H1 (cell line): ENCODE data around the gene APLP2. TPM values are rescaled to one million over a fixed set of nuclear protein-coding genes. Genes with fewer than 3 reads are reported as not detected.

ENCODE experiments used
- CTCF ChIA-PET: fragments of 300-600 bp; sonication (Branson Sonifier 250); formaldehyde crosslinking; loops from one replicate; lab custom pipeline; 2021; ENCODE audit not compliant: partially characterized antibody; lab: Charles Lee
- POLR2A ChIA-PET: fragments of 300-600 bp; sonication (Branson Sonifier 250); formaldehyde crosslinking; loops from one replicate; lab custom pipeline; 2021; ENCODE audit warnings: inconsistent platforms; ENCODE audit not compliant: partially characterized antibody; lab: Charles Lee
- DNase-seq, 2 experiments: peaks; one replicate each; pipeline versions ENCODE4 v3.0.0 to v3.0.0-alpha.2; 2010 to 2022; ENCODE audit warnings: low spot score in 2 of 2, low read depth in 1 of 2, mixed read lengths in 1 of 2
- FAIRE-seq: peaks from 2 replicates; lab custom pipeline; 2011; peaks lifted over from hg19 to GRCh38; lab: Jason Lieb, UNC
- H2AFZ ChIP-seq: 2 replicates; pipeline ENCODE4 v1.8.1; 2012; ENCODE audit warnings: low read length, inconsistent platforms
- H2AK5ac ChIP-seq: 2 replicates; pipeline ENCODE4 v1.6.1; 2013; ENCODE audit warnings: low read depth, low read length
- H2BK120ac ChIP-seq: replicated peaks from 2 replicates; pipeline ENCODE3; 2013; ENCODE audit warnings: low read depth, low read length, inconsistent platforms
- H2BK12ac ChIP-seq: 2 replicates; pipeline ENCODE4 v1.6.1; 2013; ENCODE audit warnings: low read depth, low read length
- H2BK15ac ChIP-seq: 2 replicates; pipeline ENCODE4 v1.6.1; 2013; ENCODE audit warnings: low read length
- H2BK20ac ChIP-seq: 2 replicates; pipeline ENCODE4 v1.6.1; 2013; ENCODE audit warnings: low read length
- H2BK5ac ChIP-seq: 2 replicates; pipeline ENCODE4 v1.6.1; 2013; ENCODE audit warnings: low read depth, low read length
- H3K14ac ChIP-seq: 2 replicates; pipeline ENCODE4 v1.6.1; 2013; ENCODE audit warnings: inconsistent platforms; ENCODE audit not compliant: insufficient read length
- H3K18ac ChIP-seq: 2 replicates; pipeline ENCODE4 v1.6.1; 2013; ENCODE audit warnings: low read length; ENCODE audit errors: extremely low read depth
- H3K23ac ChIP-seq: 2 replicates; pipeline ENCODE4 v1.6.1; 2013; ENCODE audit warnings: inconsistent platforms; ENCODE audit not compliant: insufficient read length
- H3K23me2 ChIP-seq: 2 replicates; pipeline ENCODE4 v1.6.1; 2013; ENCODE audit warnings: low read depth, low read length
- H3K27ac ChIP-seq: 2 replicates; pipeline ENCODE4 v1.6.1; 2011; ENCODE audit warnings: low read depth, low read length, inconsistent platforms
- H3K27me3 ChIP-seq, 4 experiments: replicated peaks in 1 of 4; 1 replicate in 1 of 4; 2 replicates in 3 of 4; pipeline versions ENCODE4 v1.6.1 to v1.8.1; 2011 to 2013; ENCODE audit warnings: low read length in 3 of 4, mild to moderate bottlenecking in 3 of 4, inconsistent platforms in 2 of 4, mixed read lengths in 2 of 4, moderate library complexity in 1 of 4; ENCODE audit not compliant: control insufficient read depth in 3 of 4, insufficient read depth in 3 of 4; ENCODE audit errors: extremely low read depth in 1 of 4
- H3K36me3 ChIP-seq, 4 experiments: 2 replicates each; pipeline versions ENCODE4 v1.6.1 to v1.8.1; 2011 to 2013; ENCODE audit warnings: mild to moderate bottlenecking in 4 of 4, low read length in 3 of 4, moderate library complexity in 2 of 4, control low read depth in 1 of 4, inconsistent platforms in 1 of 4; ENCODE audit not compliant: insufficient read depth in 4 of 4, control insufficient read depth in 2 of 4
- H3K4ac ChIP-seq: replicated peaks from 2 replicates; pipeline ENCODE3; 2013; ENCODE audit warnings: low read length, low read depth, mixed read lengths, inconsistent platforms; ENCODE audit not compliant: insufficient read length
- H3K4me1 ChIP-seq, 4 experiments: replicated peaks in 1 of 4; 1 replicate in 1 of 4; 2 replicates in 3 of 4; pipeline versions ENCODE4 v1.6.1 to v1.8.1; 2011 to 2013; ENCODE audit warnings: low read length in 3 of 4, inconsistent platforms in 2 of 4, mixed read lengths in 1 of 4; ENCODE audit not compliant: insufficient read depth in 4 of 4, control insufficient read depth in 3 of 4
- H3K4me2 ChIP-seq, 2 experiments: 2 replicates each; pipeline versions ENCODE4 v1.6.1 to v1.8.1; 2011 to 2013; ENCODE audit warnings: low read depth in 2 of 2, low read length in 2 of 2, control low read depth in 1 of 2, inconsistent platforms in 1 of 2, mild to moderate bottlenecking in 1 of 2; ENCODE audit not compliant: insufficient read depth in 1 of 2
- H3K4me3 ChIP-seq, 4 experiments: fragments of 200-600, 300-600 bp in 1 of 4; sonication (generic), shearing (Covaris generic), sonication (Bioruptor Twin) in 1 of 4; 2 replicates each; pipeline versions ENCODE4 v1.5.1 to v1.8.1; 2011 to 2016; ENCODE audit warnings: low read length in 4 of 4, low read depth in 3 of 4, control low read depth in 2 of 4, inconsistent platforms in 2 of 4, mild to moderate bottlenecking in 2 of 4, mixed read lengths in 1 of 4, moderate library complexity in 1 of 4; ENCODE audit not compliant: insufficient read depth in 2 of 4; ENCODE audit errors: extremely low read depth in 1 of 4
- H3K56ac ChIP-seq: replicated peaks from 2 replicates; pipeline ENCODE3; 2013; ENCODE audit warnings: low read depth, mild to moderate bottlenecking, mixed read lengths, low read length, inconsistent platforms; ENCODE audit not compliant: insufficient read length
- H3K79me1 ChIP-seq: 2 replicates; pipeline ENCODE4 v1.6.1; 2013; ENCODE audit warnings: low read depth, low read length, control low read depth
- H3K79me2 ChIP-seq, 2 experiments: 2 replicates each; pipeline versions ENCODE4 v1.6.1 to v1.8.1; 2012 to 2013; ENCODE audit warnings: low read length in 2 of 2, mild to moderate bottlenecking in 2 of 2, inconsistent platforms in 1 of 2; ENCODE audit not compliant: insufficient read depth in 2 of 2, control insufficient read depth in 1 of 2
- H3K9ac ChIP-seq, 4 experiments: replicated peaks in 1 of 4; 1 replicate in 1 of 4; 2 replicates in 3 of 4; pipeline versions ENCODE4 v1.6.1 to v1.8.1; 2011 to 2013; ENCODE audit warnings: low read depth in 3 of 4, low read length in 3 of 4, control low read depth in 2 of 4, mild to moderate bottlenecking in 2 of 4, moderate library complexity in 2 of 4, inconsistent platforms in 1 of 4; ENCODE audit errors: extremely low read depth in 1 of 4
- H3K9me3 ChIP-seq, 2 experiments: 2 replicates each; pipeline versions ENCODE4 v1.6.1 to v1.8.1; 2012 to 2013; ENCODE audit warnings: mild to moderate bottlenecking in 2 of 2, moderate library complexity in 2 of 2, control low read depth in 1 of 2, inconsistent platforms in 1 of 2, low read depth in 1 of 2, low read length in 1 of 2, mixed read lengths in 1 of 2; ENCODE audit not compliant: insufficient read depth in 2 of 2
- H4K20me1 ChIP-seq, 2 experiments: replicated peaks in 1 of 2; 2 replicates each; pipeline versions ENCODE3 to v1.8.1; 2011 to 2013; ENCODE audit warnings: inconsistent platforms in 2 of 2, low read length in 2 of 2, mild to moderate bottlenecking in 1 of 2; ENCODE audit not compliant: insufficient read depth in 2 of 2, control insufficient read depth in 1 of 2
- H4K5ac ChIP-seq: 2 replicates; pipeline ENCODE4 v1.6.1; 2013; ENCODE audit warnings: low read length, low read depth, mixed read lengths, inconsistent platforms; ENCODE audit not compliant: insufficient read length
- H4K8ac ChIP-seq: 2 replicates; pipeline ENCODE4 v1.8.0; 2013; ENCODE audit warnings: mild to moderate bottlenecking, moderate library complexity, low read length, inconsistent platforms; ENCODE audit not compliant: insufficient read depth; ENCODE audit errors: extremely low read depth
- H4K91ac ChIP-seq: replicated peaks from 2 replicates; pipeline ENCODE3; 2013; ENCODE audit warnings: low read length, mixed read lengths, inconsistent platforms; ENCODE audit not compliant: insufficient read length
- BACH1 ChIP-seq: IDR thresholded peaks from 2 replicates; pipeline ENCODE4 v1.6.1; 2012; ENCODE audit warnings: low read length, improper control_type of control experiment
- CBX8 ChIP-seq: fragments of 300-800, 300-1000 bp; sonication (generic); IDR thresholded peaks from 2 replicates; pipeline ENCODE4 v1.7.1; 2016; ENCODE audit warnings: low read depth, low read length, borderline replicate concordance
- CHD2 ChIP-seq: IDR thresholded peaks from 2 replicates; pipeline ENCODE4 v1.6.1; 2012; ENCODE audit warnings: low read length, improper control_type of control experiment
- EZH2 ChIP-seq: fragments of 200-600 bp; sonication (generic); IDR thresholded peaks from 2 replicates; pipeline ENCODE4 v1.7.1; 2012; ENCODE audit warnings: low read depth, mild to moderate bottlenecking, moderate library complexity, low read length, inconsistent platforms; ENCODE audit not compliant: severe bottlenecking
- GABPA ChIP-seq: IDR thresholded peaks from 2 replicates; pipeline ENCODE4 v1.6.1; 2011; ENCODE audit warnings: mild to moderate bottlenecking, low read length, moderate library complexity, borderline replicate concordance; ENCODE audit not compliant: insufficient read depth
- JUN ChIP-seq: IDR thresholded peaks from 2 replicates; pipeline ENCODE4 v1.6.1; 2011; ENCODE audit warnings: low read depth, mild to moderate bottlenecking, improper control_type of control experiment, low read length
- PHF8 ChIP-seq: fragments of 200-600 bp; sonication (generic); conservative IDR thresholded peaks from 2 replicates; pipeline ENCODE4 v1.7.1; 2012; ENCODE audit warnings: low read depth, mild to moderate bottlenecking, inconsistent platforms, low read length, moderate library complexity
- POLR2AphosphoS5 ChIP-seq: IDR thresholded peaks from 2 replicates; pipeline ENCODE4 v1.6.1; 2011; ENCODE audit warnings: low read depth, low read length
- RXRA ChIP-seq: IDR thresholded peaks from 2 replicates; pipeline ENCODE4 v1.6.1; 2011; ENCODE audit warnings: low read depth, mild to moderate bottlenecking, low read length, moderate library complexity; ENCODE audit not compliant: insufficient read depth
- SIRT6 ChIP-seq: IDR thresholded peaks from one replicate; pipeline ENCODE4 v1.7.1; 2012; ENCODE audit warnings: low read length, inconsistent platforms
- SIX5 ChIP-seq: IDR thresholded peaks from 2 replicates; pipeline ENCODE4 v1.6.1; 2011; ENCODE audit warnings: mild to moderate bottlenecking, low read depth, low read length
- SP4 ChIP-seq: IDR thresholded peaks from 2 replicates; pipeline ENCODE4 v1.6.1; 2012; ENCODE audit warnings: low read length, inconsistent platforms
- WGBS, 2 experiments: shearing (Covaris generic) in 1 of 2; methylation state at CpG; one replicate each; pipeline versions ENCODE4 v1.1.6 to v1.1.7; 2013 to 2015; ENCODE audit warnings: low lambda C conversion rate in 2 of 2, mixed read lengths in 2 of 2, inconsistent platforms in 1 of 2, low coverage in 1 of 2, missing lambda C conversion rate in 1 of 2; ENCODE audit not compliant: insufficient replicate concordance in 2 of 2, insufficient coverage in 1 of 2, insufficient read length in 1 of 2; ENCODE audit errors: extremely low coverage in 1 of 2, missing lambda C conversion rate in 1 of 2; 5-methylcytosine and 5-hydroxymethylcytosine counted together
- polyA plus RNA-seq, 7 experiments: library from polyadenylated mRNA; depleted of rRNA in 3 of 7; stranded (reverse) in 5 of 7; unstranded in 2 of 7; fragments of >200 nt in 5 of 7; fragments of 200-250 nt in 2 of 7; gene quantifications; 1 replicate in 5 of 7; 2 replicates in 1 of 7; 4 replicates in 1 of 7; pipeline versions ENCODE4 v1.2.1 to v1.2.3, GENCODE V29; 2011 to 2013; ENCODE audit warnings: missing spikeins in 2 of 7, mixed read lengths in 2 of 7
- total RNA-seq: library from RNA; stranded (reverse); fragmentation: NEBNext Ultra II Directional; extraction: Animal tissue kit (Norgen Biotek cat#: 25700); gene quantifications from 2 replicates; pipeline ENCODE4 v1.2.1, GENCODE V29; 2021
- TF ChIP-seq, protein P1 (sequence below): IDR thresholded peaks from 2 replicates; pipeline ENCODE4 v1.6.1; 2011; ENCODE audit warnings: low read length, improper control_type of control experiment

APLP2 gene
- total and polyA plus RNA-seq, 2 of the 8 experiments (the other 6 are each of a cell fraction or from before 2014, with no cell fraction given): 222 to 315 TPM

DNA sequence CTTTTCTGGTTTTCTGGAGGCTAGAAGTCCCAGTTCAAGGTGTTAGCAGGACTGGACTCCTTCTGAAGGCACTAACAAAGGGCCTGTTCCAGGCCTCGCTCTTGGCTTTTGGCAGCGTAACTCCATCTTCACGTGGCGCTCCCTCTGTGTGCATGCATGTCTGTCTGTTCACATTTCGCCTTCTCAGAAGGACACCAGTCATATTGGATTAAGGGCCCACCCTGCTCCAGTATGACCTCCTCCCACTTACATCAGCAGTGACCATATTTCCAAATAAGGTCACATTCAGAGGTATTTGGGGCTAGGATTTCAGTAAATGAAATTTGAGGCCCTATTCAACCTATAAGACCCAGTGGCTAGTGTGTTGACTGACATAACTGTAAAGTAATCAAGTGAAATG is 20.0 kb downstream of the APLP2 start:
- Histone ChIP-seq H3K23ac (no peak overlapping the region), H2BK5ac (no peak overlapping the region; the same call in 1 of the 2 replicates), H3K18ac (peak overlapping the region; percentile 6; the same call in 1 of the 2 replicates), H4K8ac (no peak overlapping the region), H3K14ac (no peak overlapping the region), H2BK20ac (no peak overlapping the region), H4K91ac (no peak overlapping the region), H3K27ac (0 out of 2 replicates have a peak overlapping the region, but pooled peaks have one; percentile 21), H3K4me2 (no peak overlapping the region), H3K9ac (no peak overlapping the region), H3K4me1 (peaks cover 0 to 10% (median 3%) of the 10 kb centered on the region in 4 experiments; a peak in 3 of 7 replicates), H4K20me1 (peaks cover 0 to 7% of the 10 kb centered on the region in 2 experiments), H3K27me3 (no peaks in the 10 kb centered on the region), H3K79me1 (peaks cover 2% of the 10 kb centered on the region), H3K4me3 (no peak overlapping the region), H2BK12ac (no peak overlapping the region; the same call in 1 of the 2 replicates), H2BK15ac (no peak overlapping the region), H3K23me2 (no peaks in the 10 kb centered on the region), H3K4ac (no peak overlapping the region), H4K5ac (no peak overlapping the region), H2AFZ (no peak overlapping the region), H2AK5ac (no peak overlapping the region), H3K36me3 (peaks cover 0 to 9% (median 0%) of the 10 kb centered on the region in 4 experiments; a peak in 3 of 8 replicates), H3K9me3 (peaks cover 3 to 13% of the 10 kb centered on the region in 2 experiments; a peak in 2 of 4 replicates), H3K79me2 (peaks cover 9 to 69% of the 10 kb centered on the region in 2 experiments), H3K56ac (no peak overlapping the region), H2BK120ac (no peak overlapping the region)
- DNase-seq (no peak), FAIRE-seq (no peak)
- 97% methylated on average over 5 of the region's 5 CpGs; no CpG with 5 or more reads in 1 of the 2 experiments for WGBS, 2 experiments
- CTCF ChIA-PET: interaction anchor here (0.9 to 1.3 kb wide), 2 partner anchors 42 to 71 kb away, joined by 3 to 4 read pairs; no protein-coding TSS in a partner anchor
- POLR2A ChIA-PET: interaction anchor here (0.8 kb wide), 1 partner anchor 20 kb away, joined by 3 read pairs; the partner anchor contains the start of gene APLP2
- TF ChIP-seq CHD2: no peak
- TF ChIP-seq, protein P1, sequence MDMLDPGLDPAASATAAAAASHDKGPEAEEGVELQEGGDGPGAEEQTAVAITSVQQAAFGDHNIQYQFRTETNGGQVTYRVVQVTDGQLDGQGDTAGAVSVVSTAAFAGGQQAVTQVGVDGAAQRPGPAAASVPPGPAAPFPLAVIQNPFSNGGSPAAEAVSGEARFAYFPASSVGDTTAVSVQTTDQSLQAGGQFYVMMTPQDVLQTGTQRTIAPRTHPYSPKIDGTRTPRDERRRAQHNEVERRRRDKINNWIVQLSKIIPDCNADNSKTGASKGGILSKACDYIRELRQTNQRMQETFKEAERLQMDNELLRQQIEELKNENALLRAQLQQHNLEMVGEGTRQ: no peak
- TF ChIP-seq EZH2: no peak
- TF ChIP-seq GABPA: no peak
- no peak for TF ChIP-seq SIRT6
- TF ChIP-seq SP4: no peak
- no peak for TF ChIP-seq BACH1
- TF ChIP-seq RXRA: no peak
- TF ChIP-seq JUN: no peak
- TF ChIP-seq CBX8: no peak
- TF ChIP-seq POLR2AphosphoS5: no peak
- no peak for TF ChIP-seq SIX5
- TF ChIP-seq PHF8: no peak
